GM19238 (cell line): Measurements from ENCODE around the gene PALLD.

ENCODE experiments used
- DNase-seq: peaks from one replicate; pipeline ENCODE4 v3.0.0; 2011; ENCODE audit warnings: low spot score; ENCODE audit not compliant: insufficient read length

Gene PALLD

GRCh38 chr4:168557658-168558057 is 60.8 kb downstream of the PALLD start:
- no peak for DNase-seq

GRCh38 chr4:168558599-168558998 is 61.7 kb downstream of the PALLD start:
- DNase-seq = no peak

GRCh38 chr4:168560184-168561180 is 63.6 kb downstream of the PALLD start:
- DNase-seq = no peak

GRCh38 chr4:168562041-168562571 is 65.3 kb downstream of the PALLD start:
- DNase-seq = no peak

- DNase-seq = no peak
Observed at GRCh38 chr4:168564023-168564422, 67.2 kb downstream of the PALLD start.

GRCh38 chr4:168565130-168565529 is 68.3 kb downstream of the PALLD start:
- DNase-seq = no peak

- no peak for DNase-seq
Observed at GRCh38 chr4:168566726-168567125, 69.9 kb downstream of the PALLD start.

GRCh38 chr4:168569066-168569930 is 72.4 kb downstream of the PALLD start:
- no peak for DNase-seq

- no peak for DNase-seq
Observed at GRCh38 chr4:168569931-168570276, 73.1 kb downstream of the PALLD start.

- no peak for DNase-seq
Observed at GRCh38 chr4:168570466-168570865, 73.6 kb downstream of the PALLD start.

GRCh38 chr4:168572002-168572401 is 75.2 kb downstream of the PALLD start:
- DNase-seq = no peak

GRCh38 chr4:168573870-168574269 is 77.0 kb downstream of the PALLD start:
- no peak for DNase-seq

- no peak for DNase-seq
Observed at GRCh38 chr4:168574581-168575295, 77.9 kb downstream of the PALLD start.

GRCh38 chr4:168575473-168575872 is 78.6 kb downstream of the PALLD start:
- DNase-seq = no peak

GRCh38 chr4:168577624-168578023 is 80.8 kb downstream of the PALLD start:
- DNase-seq = no peak

- DNase-seq = no peak
Observed at GRCh38 chr4:168580228-168580627, 83.4 kb downstream of the PALLD start.

GRCh38 chr4:168584321-168584771 is 87.5 kb downstream of the PALLD start:
- no peak for DNase-seq

GRCh38 chr4:168585168-168586091 is 88.6 kb downstream of the PALLD start:
- DNase-seq = peak; percentile 5

GRCh38 chr4:168586926-168587325 is 90.1 kb downstream of the PALLD start:
- DNase-seq = no peak
